Left renal cortex interstitium (tissue), 4 donors: ENCODE data around the gene KIF14. TPM values are rescaled to one million over a fixed set of nuclear protein-coding genes. Genes with fewer than 3 reads are reported as not detected.
A peak's percentile ranks its signal among the peaks of the same experiment; 100 is the strongest.

Experiments
- DNase-seq, 4 donors: peaks; one replicate each; pipeline ENCODE4 v3.0.0-alpha.2; 2013; ENCODE audit warnings: low read depth in 4 of 4, low spot score in 2 of 4, missing footprints in 1 of 4
- polyA plus RNA-seq, 4 donors: library from polyadenylated mRNA; unstranded; fragments of 120-200 nt; gene quantifications; one replicate each; pipeline ENCODE4 v1.2.1, GENCODE V29; 2013; ENCODE audit not compliant: insufficient read length in 4 of 4

The KIF14 gene
- 1 to 10 TPM; 6.0 to 8.6 (median 6.6) TPM for polyA plus RNA-seq

GRCh38 chr1:200620273-200621131 lies at the start of gene KIF14:
Gene KIF14, minus strand, starts transcription at chr1:200620751. Its CDS starts 2,028 bp downstream, at chr1:200618723.
- peak; percentile 62 to 94 (median 78) for DNase-seq

- DNase-seq, result peak; percentile 89 to 93 (median 92)
Measured at GRCh38 chr1:200669314-200670241, 49.0 kb upstream of the KIF14 start, which contains the start of gene DDX59. Gene DDX59, minus strand, starts transcription at chr1:200669907. Its CDS starts 3,167 bp downstream, at chr1:200666740.

GRCh38 chr1:200668514-200669313 lies 48.2 kb upstream of the KIF14 start:
- no peak for DNase-seq

- DNase-seq, result no peak
Measured at GRCh38 chr1:200666309-200666708, 45.8 kb upstream of the KIF14 start.

GRCh38 chr1:200665861-200666260 lies 45.3 kb upstream of the KIF14 start:
- no peak for DNase-seq

- no peak for DNase-seq
Measured at GRCh38 chr1:200660719-200661118, 40.2 kb upstream of the KIF14 start.

GRCh38 chr1:200659269-200659668 lies 38.7 kb upstream of the KIF14 start:
- no peak for DNase-seq

- DNase-seq, result no peak
Measured at GRCh38 chr1:200658037-200658818, 37.7 kb upstream of the KIF14 start.

GRCh38 chr1:200654660-200655059 lies 34.1 kb upstream of the KIF14 start:
- DNase-seq, result no peak

- DNase-seq, result no peak
Measured at GRCh38 chr1:200653022-200653462, 32.5 kb upstream of the KIF14 start.

GRCh38 chr1:200652378-200652777 lies 31.8 kb upstream of the KIF14 start:
- no peak for DNase-seq

GRCh38 chr1:200646515-200646914 lies 26.0 kb upstream of the KIF14 start:
- DNase-seq, result no peak

GRCh38 chr1:200644021-200644420 lies 23.5 kb upstream of the KIF14 start:
- no peak for DNase-seq

GRCh38 chr1:200642481-200642880 lies 21.9 kb upstream of the KIF14 start:
- DNase-seq, result no peak

GRCh38 chr1:200640963-200641401 lies 20.4 kb upstream of the KIF14 start:
- DNase-seq, result no peak

- DNase-seq, result no peak
Measured at GRCh38 chr1:200640373-200640962, 19.9 kb upstream of the KIF14 start.

GRCh38 chr1:200638073-200638472 lies 17.5 kb upstream of the KIF14 start:
- DNase-seq, result no peak

GRCh38 chr1:200636681-200637080 lies 16.1 kb upstream of the KIF14 start:
- no peak for DNase-seq
